AG20443 (cell line): ENCODE measurements around the gene CDKN3.
"Not testable (repeated sequence)": the region's sequence is repeated elsewhere in the genome, so short reads cannot be mapped to it uniquely, and the experiment has no call there.

Source experiments
- DNase-seq: peaks from one replicate; pipeline ENCODE4 v3.0.0; 2012; ENCODE audit warnings: low spot score, mixed read lengths

CDKN3 gene

DNA sequence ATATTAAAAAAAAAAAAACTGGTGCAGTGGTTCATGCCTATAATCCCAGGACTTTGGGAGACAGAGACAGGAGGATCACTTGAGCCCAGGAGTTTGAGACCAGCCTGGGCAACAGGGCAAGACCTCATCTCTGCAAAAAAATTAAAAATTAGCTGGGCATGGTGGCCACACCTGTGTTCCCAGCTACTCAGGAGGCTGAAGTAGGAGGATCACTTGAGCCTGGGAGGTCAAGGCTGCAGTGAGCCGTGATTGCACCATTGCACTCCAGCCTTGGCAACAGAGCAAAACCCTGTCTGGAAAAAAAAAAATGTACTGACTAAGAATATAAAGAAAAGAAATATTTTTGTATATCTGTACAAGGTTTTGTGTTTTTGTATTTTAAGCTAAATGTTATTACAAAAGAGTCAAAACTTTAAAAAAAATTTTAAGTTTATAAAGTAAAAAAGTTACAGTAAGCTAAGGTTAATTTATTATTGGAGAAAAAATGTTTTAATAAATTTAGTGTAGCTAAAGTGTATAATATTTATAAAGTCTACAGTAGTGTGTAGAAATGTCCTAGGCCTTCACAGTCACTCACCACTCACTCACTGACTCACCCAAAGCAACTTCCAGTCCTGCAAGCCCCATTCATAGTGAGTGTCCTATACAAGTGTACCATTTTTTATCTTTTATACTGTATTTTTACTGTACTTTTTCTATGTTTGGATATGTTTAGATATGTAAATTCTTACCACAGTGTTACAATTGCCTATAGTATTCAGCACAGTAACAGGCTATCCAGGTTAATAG, 60.2 kb downstream of the CDKN3 start:
- DNase-seq = not testable (repeated sequence)

- DNase-seq = no peak
These were observed 60.8 kb downstream of the CDKN3 start for GRCh38 chr14:54457609-54457996.

DNA sequence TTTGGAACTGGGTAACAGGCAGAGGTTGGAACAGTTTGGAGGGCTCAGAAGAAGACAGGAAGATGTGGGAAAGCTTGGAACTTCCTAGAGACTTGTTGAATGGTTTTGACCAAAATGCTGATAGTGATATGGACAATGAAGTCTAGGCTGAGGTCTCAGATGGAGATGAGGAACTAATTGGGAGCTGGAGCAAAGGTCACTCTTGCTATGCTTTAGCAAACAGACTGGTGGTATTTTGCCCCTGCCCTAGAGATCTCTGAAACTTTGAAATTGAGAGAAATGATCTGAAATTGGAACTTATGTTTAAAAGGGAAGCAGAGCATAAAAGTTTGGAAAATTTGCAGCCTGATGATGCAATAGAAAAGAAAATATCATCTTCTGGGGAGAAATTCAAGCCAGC, 61.7 kb downstream of the CDKN3 start:
- DNase-seq = not testable (repeated sequence)

DNA sequence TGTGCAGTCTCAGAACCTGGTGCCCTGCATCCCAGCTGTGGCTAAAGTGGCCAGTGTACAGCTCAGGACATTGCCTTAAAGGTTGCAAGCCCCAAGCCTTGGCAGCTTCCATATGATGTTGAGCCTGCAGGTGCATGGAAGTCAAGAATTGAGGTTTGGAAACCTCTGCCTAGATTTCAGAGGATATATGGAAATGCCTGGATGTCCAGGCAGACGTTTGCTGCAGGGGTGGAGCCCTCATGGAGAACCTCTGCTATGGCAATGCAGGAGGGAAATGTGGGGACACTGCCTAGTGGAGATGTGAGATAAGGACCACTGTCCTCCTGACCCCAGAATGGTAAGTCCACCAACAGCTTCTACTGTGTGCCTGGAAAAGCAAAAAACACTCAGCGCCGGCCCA, 62.3 kb downstream of the CDKN3 start:
- no peak for DNase-seq

- no peak for DNase-seq
These were observed 65.2 kb downstream of the CDKN3 start for GRCh38 chr14:54462048-54462447.

GRCh38 chr14:54465654-54466053, 68.8 kb downstream of the CDKN3 start:
- DNase-seq = no peak

GRCh38 chr14:54467280-54467679, 70.5 kb downstream of the CDKN3 start:
- no peak for DNase-seq
